OCI-LY3 (cell line): ENCODE measurements around the gene SLC3A2.

Source experiments
- H2AFZ ChIP-seq: fragments of 200-600, 300-600 bp; shearing (Covaris generic); 2 replicates; pipeline ENCODE4 v1.6.0; 2014; ENCODE audit warnings: antibody characterized with exemption, low read depth, low read length
- H3K27ac ChIP-seq: fragments of 200-600, 300-600 bp; sonication (generic); 2 replicates; pipeline ENCODE4 v1.5.1; 2014; ENCODE audit warnings: mild to moderate bottlenecking, low read length, moderate library complexity, mixed read lengths
- H3K27me3 ChIP-seq: fragments of 200-600, 300-600 bp; sonication (generic); 2 replicates; pipeline ENCODE4 v1.6.1; 2014; ENCODE audit warnings: low read depth, low read length, mixed read lengths
- H3K36me3 ChIP-seq: fragments of 200-600, 300-600 bp; sonication (generic); replicated peaks from 2 replicates; pipeline ENCODE3; 2014; ENCODE audit warnings: low read depth, low read length, mixed read lengths
- H3K4me1 ChIP-seq: fragments of 300-600, 200-600 bp; sonication (generic); 2 replicates; pipeline ENCODE4 v1.6.1; 2014; ENCODE audit warnings: low read length, mixed read lengths
- H3K4me2 ChIP-seq: fragments of 200-600, 300-600 bp; sonication (generic); 2 replicates; pipeline ENCODE4 v1.6.1; 2014; ENCODE audit warnings: low read length, mixed read lengths
- H3K4me3 ChIP-seq: fragments of 300-600, 200-600 bp; sonication (generic); 2 replicates; pipeline ENCODE4 v1.5.1; 2014; ENCODE audit warnings: antibody characterized with exemption, mild to moderate bottlenecking, low read length, moderate library complexity
- H3K79me2 ChIP-seq: fragments of 300-600, 200-600 bp; shearing (Covaris generic); 2 replicates; pipeline ENCODE4 v1.6.1; 2014; ENCODE audit warnings: mild to moderate bottlenecking, low read length, mixed read lengths
- H3K9ac ChIP-seq: fragments of 300-600, 200-600 bp; shearing (Covaris generic); 2 replicates; pipeline ENCODE4 v1.6.0; 2014; ENCODE audit warnings: mild to moderate bottlenecking, low read length, moderate library complexity
- H3K9me3 ChIP-seq: fragments of 200-600, 300-600 bp; shearing (Covaris generic); 2 replicates; pipeline ENCODE4 v1.6.1; 2014; ENCODE audit warnings: low read length, mixed read lengths; ENCODE audit not compliant: insufficient read depth
- H4K20me1 ChIP-seq: fragments of 200-600, 300-600 bp; sonication (generic); 2 replicates; pipeline ENCODE4 v1.6.1; 2016; ENCODE audit warnings: low read length, mixed read lengths; ENCODE audit not compliant: insufficient read depth
- CTCF ChIP-seq: fragments of 200-600, 300-600 bp; sonication (generic); IDR thresholded peaks from 2 replicates; pipeline ENCODE4 v1.5.1; 2014; ENCODE audit warnings: antibody characterized with exemption, low read length, low read depth
- EZH2phosphoT487 ChIP-seq: fragments of 200-600 bp; shearing (Covaris generic); IDR thresholded peaks from 2 replicates; pipeline ENCODE4 v1.6.1; 2018; ENCODE audit warnings: antibody characterized with exemption, mixed run types, low read depth

Gene SLC3A2

GRCh38 chr11:62912268-62912667, 31.6 kb downstream of the SLC3A2 start:
- H4K20me1 ChIP-seq: no peaks in the 10 kb centered on the region
- H3K27ac ChIP-seq: no peak overlapping the region
- no peak overlapping the region for H3K4me3 ChIP-seq
- H2AFZ ChIP-seq: no peak overlapping the region
- H3K79me2 ChIP-seq: no peaks in the 10 kb centered on the region
- H3K4me1 ChIP-seq: peaks cover 12% of the 10 kb centered on the region; the same call in 1 of the 2 replicates
- no peaks in the 10 kb centered on the region for H3K9me3 ChIP-seq
- H3K36me3 ChIP-seq: no peaks in the 10 kb centered on the region
- no peak for TF ChIP-seq CTCF
- no peak for TF ChIP-seq EZH2phosphoT487
- H3K4me2 ChIP-seq: no peak overlapping the region
- peaks cover 20% of the 10 kb centered on the region for H3K27me3 ChIP-seq
- no peak overlapping the region for H3K9ac ChIP-seq

DNA sequence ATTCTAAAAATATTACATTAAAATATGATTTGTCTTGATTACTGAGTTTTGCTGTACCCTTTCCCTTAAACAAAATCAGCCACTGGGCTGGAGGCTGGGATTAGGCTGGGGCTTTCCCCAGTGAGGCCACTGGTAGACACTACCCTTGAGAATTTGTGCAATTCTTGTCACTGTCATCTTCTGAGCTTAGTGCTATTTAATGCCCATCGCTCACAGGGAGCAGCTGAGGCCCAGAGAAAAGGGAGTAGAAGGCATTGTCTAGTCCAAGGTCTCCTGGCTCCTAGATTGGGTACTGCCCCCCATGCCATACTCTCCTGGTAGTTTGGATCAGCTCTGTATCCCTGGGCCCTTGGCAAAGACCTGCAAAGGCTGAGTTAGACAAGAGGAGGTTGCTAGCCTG, 33.7 kb downstream of the SLC3A2 start:
- Histone ChIP-seq H2AFZ (no peak overlapping the region), H3K4me2 (no peak overlapping the region), H3K79me2 (no peaks in the 10 kb centered on the region), H3K4me1 (peaks cover 7% of the 10 kb centered on the region; the same call in 1 of the 2 replicates), H3K27ac (no peak overlapping the region), H3K9ac (no peak overlapping the region), H3K4me3 (no peak overlapping the region), H3K9me3 (no peaks in the 10 kb centered on the region), H3K36me3 (no peaks in the 10 kb centered on the region), H3K27me3 (peaks cover 13% of the 10 kb centered on the region), H4K20me1 (no peaks in the 10 kb centered on the region)
- no peak for TF ChIP-seq CTCF
- TF ChIP-seq EZH2phosphoT487: no peak

GRCh38 chr11:62917906-62918502, 37.3 kb downstream of the SLC3A2 start:
- Histone ChIP-seq H3K36me3 (no peaks in the 10 kb centered on the region), H3K4me1 (peaks cover 20% of the 10 kb centered on the region), H3K4me2 (no peak overlapping the region), H3K4me3 (no peak overlapping the region), H3K27ac (no peak overlapping the region), H2AFZ (no peak overlapping the region), H4K20me1 (no peaks in the 10 kb centered on the region), H3K27me3 (peaks cover 22% of the 10 kb centered on the region), H3K9ac (no peak overlapping the region), H3K9me3 (no peaks in the 10 kb centered on the region), H3K79me2 (no peaks in the 10 kb centered on the region)
- TF ChIP-seq CTCF (no peak), EZH2phosphoT487 (no peak)

DNA sequence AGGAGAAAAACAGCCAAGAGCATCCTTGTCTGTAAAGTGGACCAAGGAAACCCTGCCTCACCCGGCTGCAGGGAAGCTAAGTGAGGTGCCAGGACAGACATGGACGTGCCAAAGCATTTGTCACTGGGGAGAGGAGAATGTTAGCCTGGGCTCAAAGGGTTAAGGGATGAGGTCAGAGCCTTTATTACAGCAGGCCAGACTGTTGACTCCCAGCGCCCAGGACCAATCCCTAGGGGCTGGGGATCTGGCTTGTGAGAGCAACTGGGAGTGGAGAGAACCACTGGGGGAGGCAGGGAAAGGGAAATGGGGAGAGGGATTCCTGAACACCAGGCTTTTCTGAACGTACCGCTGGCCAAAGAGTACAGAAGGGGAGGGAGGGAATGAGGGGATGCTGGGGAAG, 37.8 kb downstream of the SLC3A2 start:
- H3K4me3 ChIP-seq: no peak overlapping the region
- H3K27me3 ChIP-seq: peaks cover 22% of the 10 kb centered on the region
- H3K27ac ChIP-seq: no peak overlapping the region
- H3K36me3 ChIP-seq: no peaks in the 10 kb centered on the region
- H3K4me2 ChIP-seq: no peak overlapping the region
- no peaks in the 10 kb centered on the region for H4K20me1 ChIP-seq
- no peak overlapping the region for H3K9ac ChIP-seq
- peaks cover 21% of the 10 kb centered on the region for H3K4me1 ChIP-seq
- no peak overlapping the region for H2AFZ ChIP-seq
- H3K79me2 ChIP-seq: no peaks in the 10 kb centered on the region
- H3K9me3 ChIP-seq: no peaks in the 10 kb centered on the region
- TF ChIP-seq CTCF (no peak), EZH2phosphoT487 (no peak)
